Dermis microvascular lymphatic vessel endothelial cell (primary cell): ENCODE data around the gene VILL. TPM values are rescaled to one million over a fixed set of nuclear protein-coding genes. Genes with fewer than 3 reads are reported as not detected.
"Not testable (repeated sequence)": the region's sequence is repeated elsewhere in the genome, so short reads cannot be mapped to it uniquely, and the experiment has no call there.

Source experiments
- DNase-seq, 2 donors: peaks; one replicate each; pipeline versions ENCODE4 v3.0.0 to v3.0.0-alpha.2; 2010; ENCODE audit warnings: low read depth in 2 of 2
- total RNA-seq: library from RNA; depleted of rRNA; stranded (reverse); fragments of >200 nt; gene quantifications from 2 replicates; pipeline ENCODE4 v1.2.1, GENCODE V29; 2014

Gene VILL
- total RNA-seq, 1 donor from 2014 or later = 2.2 TPM

GRCh38 chr3:38036286-38036685 lies 45.7 kb downstream of the VILL start:
- no peak for DNase-seq

GRCh38 chr3:38036906-38037305 lies 46.3 kb downstream of the VILL start:
- DNase-seq = no peak

- DNase-seq = no peak
Measured at GRCh38 chr3:38038447-38038911, 47.9 kb downstream of the VILL start.

GRCh38 chr3:38039101-38039898 lies 48.7 kb downstream of the VILL start, which contains the start of gene DLEC1:
Gene DLEC1, plus strand, starts transcription at chr3:38039208. Its CDS starts 18 bp downstream, at chr3:38039226.
- DNase-seq = peak in 1 of 2 donors; percentile 26

- peak in 1 of 2 donors; percentile 12 for DNase-seq
Measured at GRCh38 chr3:38039899-38040261, 49.3 kb downstream of the VILL start.

GRCh38 chr3:38040401-38040800 lies 49.8 kb downstream of the VILL start:
- DNase-seq = no peak

GRCh38 chr3:38043486-38043885 lies 52.9 kb downstream of the VILL start:
- no peak for DNase-seq

- DNase-seq = no peak
Measured at GRCh38 chr3:38046027-38046426, 55.4 kb downstream of the VILL start.

- no peak for DNase-seq
Measured at GRCh38 chr3:38046821-38047220, 56.2 kb downstream of the VILL start.

GRCh38 chr3:38047896-38048295 lies 57.3 kb downstream of the VILL start:
- no peak for DNase-seq

GRCh38 chr3:38049358-38050126 lies 59.0 kb downstream of the VILL start:
- DNase-seq = no peak

- DNase-seq = no peak
Measured at GRCh38 chr3:38051131-38051530, 60.5 kb downstream of the VILL start.

GRCh38 chr3:38053286-38053685 lies 62.7 kb downstream of the VILL start:
- DNase-seq = not testable (repeated sequence)

GRCh38 chr3:38053813-38054498 lies 63.4 kb downstream of the VILL start:
- not testable (repeated sequence) for DNase-seq

GRCh38 chr3:38054499-38055001 lies 64.0 kb downstream of the VILL start:
- DNase-seq = no peak

Other genes with a start within 250 kb of the VILL start
- gene CTDSPL, start 128.9 kb upstream of the VILL start, total RNA-seq = 102 and 134 TPM in 2 replicates
- 13.2 and 13.7 TPM in 2 replicates for gene PLCD1, start 38.9 kb downstream of the VILL start, total RNA-seq
- under 0.01 TPM in 2 replicates for gene DLEC1, start 48.4 kb downstream of the VILL start, total RNA-seq
- 34.9 and 45.1 TPM in 2 replicates for gene ACAA1, start 146.3 kb downstream of the VILL start, total RNA-seq
- 17.5 and 19.1 TPM in 2 replicates for gene MYD88, start 147.9 kb downstream of the VILL start, total RNA-seq
- gene OXSR1, start 174.8 kb downstream of the VILL start, total RNA-seq = 24.7 and 28.2 TPM in 2 replicates